HG03520 (cell line): ENCODE data around the gene RIMS1.
"Not testable (repeated sequence)": the region's sequence is repeated elsewhere in the genome, so short reads cannot be mapped to it uniquely, and the experiment has no call there.

Experiments used
- ATAC-seq: cut with Tn5 transposase; IDR thresholded peaks from one replicate; pipeline ENCODE4 v1.9.1; 2021; ENCODE audit warnings: mild to moderate bottlenecking, moderate library complexity; ENCODE audit not compliant: unreplicated experiment

RIMS1 gene

DNA sequence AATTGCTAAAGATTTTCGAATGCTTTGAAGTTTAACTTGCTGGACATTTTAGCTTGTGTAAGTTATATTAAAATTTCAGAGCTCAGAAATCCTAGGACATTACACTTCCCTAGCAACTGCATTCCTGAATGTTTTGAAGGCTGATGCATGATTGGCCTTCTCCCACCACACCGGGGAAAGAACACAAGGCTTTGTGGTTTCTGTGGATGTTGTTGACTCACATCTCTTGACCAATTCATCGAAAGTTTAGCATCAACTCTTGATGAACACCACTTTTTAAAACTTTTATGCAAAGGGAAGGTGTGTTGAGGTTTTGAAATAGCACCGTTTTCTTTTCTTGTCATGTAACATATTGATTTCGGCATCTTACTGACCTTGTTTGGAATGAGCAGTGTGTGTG is 81.1 kb downstream of the RIMS1 start:
- ATAC-seq = no peak

DNA sequence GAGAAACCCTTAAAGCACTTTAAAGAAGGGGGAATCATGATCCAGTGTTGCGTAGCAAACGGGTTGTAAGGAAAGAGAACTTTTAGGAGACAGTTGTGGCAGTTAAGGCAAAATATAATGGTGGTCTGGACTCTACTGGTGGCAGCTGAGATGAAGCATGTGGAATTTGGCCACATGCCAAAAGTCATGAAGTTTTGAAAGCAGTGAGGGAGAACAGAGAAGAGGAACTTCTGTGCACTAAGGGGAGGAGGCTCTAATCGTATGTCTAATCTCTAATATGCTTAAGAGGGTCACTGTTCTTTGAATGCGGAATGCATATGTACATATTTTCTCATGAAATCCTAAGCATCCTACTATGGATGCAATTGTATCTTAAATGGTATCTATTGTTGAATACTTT is 91.5 kb downstream of the RIMS1 start:
- no peak for ATAC-seq

DNA sequence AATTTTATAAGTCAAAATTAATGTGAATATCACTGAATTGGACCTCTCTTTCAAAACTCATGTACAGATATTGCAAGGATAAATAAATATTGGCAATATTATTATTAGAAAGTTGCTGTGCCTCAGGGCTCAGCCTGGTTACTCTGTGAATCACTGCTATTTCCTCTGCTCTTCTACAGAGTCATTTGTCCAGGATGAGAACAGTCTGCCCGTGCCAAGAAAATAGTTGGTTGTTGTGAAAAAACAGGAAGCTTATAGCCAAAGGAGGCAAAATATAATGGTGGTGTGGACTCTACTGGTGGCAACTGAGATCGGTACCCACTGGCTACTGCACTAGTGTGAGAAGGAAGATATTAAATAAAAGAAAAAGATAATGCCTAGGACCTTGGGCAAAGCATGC is 93.6 kb downstream of the RIMS1 start:
- ATAC-seq = no peak

DNA sequence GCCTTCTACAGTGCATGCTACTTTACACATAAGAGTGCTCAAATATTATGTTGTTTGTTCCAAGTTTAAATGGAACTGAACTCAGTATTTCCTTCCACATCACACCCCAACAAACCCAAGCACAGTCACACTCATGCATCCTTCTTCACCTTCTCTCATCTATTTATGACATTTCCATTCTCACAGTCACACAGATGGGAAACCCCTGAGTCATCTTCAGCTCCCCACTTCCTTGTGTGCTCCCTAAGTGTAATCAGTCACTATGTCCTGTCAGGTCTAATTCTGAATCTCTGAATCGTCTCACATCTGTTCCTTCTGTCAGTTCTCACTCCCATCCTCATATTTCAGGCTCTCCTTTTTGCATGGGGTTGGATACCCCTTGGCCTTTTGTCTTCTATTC is 96.0 kb downstream of the RIMS1 start:
- peak; percentile 91 for ATAC-seq

DNA sequence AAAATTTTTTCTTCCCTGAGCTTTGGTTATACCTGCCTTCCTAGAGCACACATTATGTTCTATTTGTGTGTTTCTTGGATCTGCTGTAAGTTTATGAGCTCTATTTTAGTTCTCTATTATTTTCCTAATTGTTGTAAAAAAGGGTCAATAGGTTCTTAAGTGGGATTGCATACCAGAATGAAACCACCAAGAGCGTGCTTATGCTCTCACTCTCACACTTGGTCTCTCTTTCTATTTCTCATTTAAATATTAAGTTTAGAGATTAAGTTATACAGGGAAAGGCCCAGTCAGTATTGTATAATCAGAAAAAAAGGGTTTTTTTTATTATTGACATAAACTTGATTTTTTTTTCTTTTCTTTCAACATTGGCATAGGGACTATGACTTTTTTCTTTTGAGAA is 96.8 kb downstream of the RIMS1 start:
- ATAC-seq = no peak

DNA sequence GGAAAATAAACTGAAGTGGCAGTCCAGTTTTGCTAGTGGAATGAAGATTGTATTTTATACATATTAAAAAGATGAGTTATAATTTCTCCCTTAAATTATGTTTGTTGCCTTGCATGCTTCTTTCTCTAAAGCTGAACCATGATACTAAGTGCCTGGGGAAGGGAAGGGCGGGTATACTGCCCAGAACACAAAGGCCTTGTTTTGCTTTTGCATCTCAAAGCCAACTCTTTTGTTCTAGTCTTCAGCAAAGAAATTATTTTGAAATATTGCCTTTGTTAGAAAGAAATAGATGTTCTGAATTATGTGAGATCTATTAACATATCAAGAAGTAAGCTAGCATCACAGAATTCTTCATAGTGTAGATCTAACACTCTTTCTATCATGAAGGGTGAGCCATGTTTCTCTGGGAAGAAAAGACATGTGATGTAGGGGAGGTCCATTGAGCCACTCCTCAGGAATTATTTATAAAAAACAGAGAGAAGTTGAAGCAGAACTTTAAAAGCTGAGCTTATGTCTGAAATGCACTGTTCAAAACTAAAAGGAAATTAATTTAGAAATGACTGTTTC is 108.4 kb downstream of the RIMS1 start:
- no peak for ATAC-seq

DNA sequence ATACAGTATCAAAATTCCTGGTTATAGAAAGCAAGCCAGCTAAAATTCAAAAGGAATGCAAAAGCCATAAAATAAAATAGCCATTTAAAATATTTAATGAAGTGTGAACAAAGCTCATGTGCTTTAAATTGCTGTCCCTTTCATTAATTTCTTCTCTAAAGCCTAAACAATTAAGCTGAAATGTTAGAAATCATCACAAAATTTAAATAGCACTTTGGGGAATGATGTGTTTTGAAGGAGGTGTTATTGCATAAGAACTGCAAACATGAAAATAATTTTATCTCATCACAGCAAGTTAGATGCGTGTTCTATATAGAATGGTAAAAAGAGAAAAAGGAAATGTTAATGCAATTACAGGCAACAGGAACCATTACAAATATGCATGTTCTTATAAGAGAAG is 111.0 kb downstream of the RIMS1 start:
- no peak for ATAC-seq

DNA sequence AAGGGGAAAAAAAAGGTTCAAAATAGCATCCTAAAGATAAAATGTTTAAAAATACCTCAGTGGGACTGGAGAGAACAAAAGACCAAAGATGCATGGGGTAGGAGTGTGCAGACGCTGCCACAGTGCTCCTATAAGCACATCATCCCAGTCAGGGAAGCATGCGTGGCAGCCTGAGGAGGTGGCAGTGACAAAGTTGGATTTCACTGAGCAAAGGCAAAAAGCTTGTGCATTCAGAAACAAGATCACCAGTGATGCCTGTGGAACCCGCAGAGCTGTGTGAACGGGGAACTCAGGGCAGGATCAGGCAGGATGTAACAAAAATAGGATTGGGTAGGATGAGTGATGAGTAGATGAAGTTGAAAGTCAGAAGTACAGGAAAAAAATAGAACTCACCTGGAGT is 116.1 kb downstream of the RIMS1 start:
- ATAC-seq = no peak

DNA sequence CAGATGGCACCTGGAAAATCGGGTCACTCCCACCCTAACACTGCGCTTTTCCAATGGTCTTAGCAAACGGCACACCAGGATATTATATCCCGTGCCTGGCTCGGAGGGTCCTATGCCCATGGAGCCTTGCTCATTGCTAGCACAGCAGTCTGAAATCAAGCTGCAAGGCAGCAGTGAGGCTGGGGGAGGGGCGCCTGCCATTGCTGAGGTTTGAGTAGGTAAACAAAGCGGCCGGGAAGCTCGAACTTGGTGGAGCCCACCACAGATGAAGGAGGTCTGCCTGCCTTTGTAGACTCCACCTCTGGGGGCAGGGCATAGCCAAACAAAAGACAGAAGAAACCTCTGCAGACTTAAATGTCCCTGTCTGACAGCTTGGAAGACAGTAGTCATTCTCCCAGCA is 120.2 kb downstream of the RIMS1 start:
- not testable (repeated sequence) for ATAC-seq

DNA sequence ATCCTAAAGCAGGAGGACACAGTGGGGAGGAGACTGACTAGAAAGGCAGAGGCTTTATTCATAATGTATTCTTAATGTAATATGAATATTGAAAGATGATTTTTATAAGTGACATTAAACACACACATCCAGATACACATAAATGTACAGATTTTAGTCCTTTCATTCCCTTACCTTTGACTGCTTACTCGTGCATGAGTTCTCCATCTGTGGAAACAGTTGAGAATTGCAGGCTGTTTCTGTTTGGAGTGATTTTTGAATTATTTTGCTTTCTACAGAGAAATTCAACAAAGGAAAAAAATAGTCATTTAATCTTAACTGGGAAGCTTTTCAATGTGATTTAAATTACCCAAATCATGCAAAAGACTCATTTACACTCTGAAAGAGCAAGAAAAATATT is 136.5 kb downstream of the RIMS1 start:
- ATAC-seq = no peak

DNA sequence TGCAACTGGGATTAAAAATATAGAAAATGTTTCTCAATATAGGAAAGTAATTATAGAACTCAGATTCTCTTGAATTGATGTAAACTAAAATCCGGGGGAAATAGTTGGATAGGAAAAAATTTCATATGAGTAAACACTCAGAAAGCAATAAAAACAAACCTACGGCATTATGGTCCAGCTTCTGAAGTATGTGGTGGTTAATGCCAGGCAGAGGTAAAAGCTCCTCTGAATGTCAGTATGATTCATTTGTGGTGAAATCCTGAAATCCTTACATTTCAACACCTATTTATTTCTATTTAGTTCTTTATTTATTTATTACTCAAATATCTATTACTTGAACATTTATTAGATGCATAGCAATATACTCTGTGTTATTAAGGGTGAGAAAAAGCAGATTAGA is 145.1 kb downstream of the RIMS1 start:
- no peak for ATAC-seq

DNA sequence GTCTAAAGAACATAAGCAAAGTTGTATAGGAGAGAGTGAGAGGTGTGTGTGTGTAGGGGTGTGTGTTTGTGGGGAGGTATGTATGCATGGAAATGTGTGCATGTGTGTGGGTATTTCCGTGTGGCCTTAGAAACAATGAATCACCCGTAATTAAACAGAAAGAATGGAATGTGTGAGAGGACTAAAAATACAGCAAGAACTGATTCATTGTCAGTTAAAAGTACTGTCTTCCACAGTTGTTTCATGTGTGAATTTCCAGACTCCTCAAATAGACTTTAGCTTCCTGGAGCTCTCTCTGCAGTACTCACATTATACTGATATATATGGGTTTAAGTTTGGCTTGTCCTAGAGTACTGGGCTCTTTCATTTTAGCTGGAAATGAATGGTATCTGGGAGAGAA is 145.7 kb downstream of the RIMS1 start:
- ATAC-seq = no peak

DNA sequence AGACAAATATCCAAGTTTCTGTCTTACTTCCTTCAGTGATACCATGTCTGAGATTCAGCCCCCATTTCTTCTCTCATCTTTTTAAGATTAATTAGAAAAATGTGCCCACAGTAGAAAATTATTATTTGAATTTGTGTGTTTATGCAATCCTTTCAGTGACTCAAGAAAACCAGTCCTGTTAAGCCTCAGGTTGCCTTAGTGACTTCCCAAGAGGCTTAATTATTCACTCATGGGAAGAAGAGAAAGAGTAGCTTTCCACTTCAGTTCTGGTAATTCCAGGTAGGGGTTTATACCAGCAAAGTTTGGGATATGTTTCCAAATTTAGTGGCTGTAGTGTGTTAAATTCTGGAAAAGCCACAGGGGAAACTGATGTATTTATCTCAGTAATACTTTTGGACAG is 149.1 kb downstream of the RIMS1 start:
- no peak for ATAC-seq

DNA sequence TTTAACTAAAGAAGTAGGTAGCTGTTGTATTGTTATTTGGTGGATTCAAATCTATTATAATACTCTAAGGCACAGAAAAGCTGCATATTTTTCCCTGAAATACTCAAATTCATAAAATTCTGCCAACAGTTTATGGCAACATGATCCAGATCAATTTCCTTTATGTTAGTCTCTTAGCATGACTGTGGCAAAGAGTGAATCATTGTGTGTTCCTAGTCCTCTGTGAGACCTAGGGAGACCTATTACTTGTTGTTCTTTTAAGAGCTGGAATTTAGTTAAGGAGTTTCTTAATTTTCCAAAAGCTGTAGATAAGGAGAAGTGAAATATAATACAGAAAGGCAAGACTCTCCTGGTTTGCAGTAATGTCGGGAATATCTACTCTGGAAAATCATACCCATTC is 149.6 kb downstream of the RIMS1 start:
- no peak for ATAC-seq

DNA sequence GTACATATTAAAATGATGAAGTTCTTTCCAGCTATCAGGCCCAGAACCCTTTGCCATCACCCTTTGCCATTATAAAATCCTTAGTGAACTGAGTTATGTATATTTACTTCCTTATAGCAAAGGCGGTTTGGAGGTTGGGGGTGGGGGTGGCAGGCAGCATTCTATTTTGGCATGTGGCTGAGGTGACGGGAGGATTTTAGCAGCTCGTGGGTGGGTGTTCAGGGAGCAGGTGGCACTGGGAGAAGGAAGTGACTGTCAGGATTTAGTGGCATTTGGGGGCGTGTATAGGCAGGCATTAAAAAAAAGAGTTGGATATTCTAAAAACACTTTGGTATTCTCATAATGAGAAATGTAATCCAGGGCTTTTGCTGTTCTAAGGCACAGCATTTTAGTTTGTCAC is 150.7 kb downstream of the RIMS1 start:
- no peak for ATAC-seq

DNA sequence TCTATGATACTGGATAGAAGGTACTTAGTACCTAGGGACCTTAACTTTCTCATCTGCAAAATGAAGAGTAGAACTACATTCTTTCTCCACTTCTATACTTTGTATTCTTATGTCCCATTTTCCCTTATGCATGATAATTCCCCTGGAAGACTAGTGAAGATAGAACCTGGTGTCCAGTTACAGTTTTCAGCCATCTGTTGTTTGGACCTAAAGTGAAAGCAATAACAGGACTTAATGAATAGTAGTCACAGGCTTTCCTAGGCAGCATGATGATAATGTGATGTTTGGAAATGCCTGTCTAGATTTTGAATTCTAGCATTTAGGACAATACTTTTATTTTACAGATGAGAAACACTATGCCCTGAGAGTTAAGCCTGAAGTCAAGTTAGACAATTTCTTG is 153.8 kb downstream of the RIMS1 start:
- ATAC-seq = no peak

DNA sequence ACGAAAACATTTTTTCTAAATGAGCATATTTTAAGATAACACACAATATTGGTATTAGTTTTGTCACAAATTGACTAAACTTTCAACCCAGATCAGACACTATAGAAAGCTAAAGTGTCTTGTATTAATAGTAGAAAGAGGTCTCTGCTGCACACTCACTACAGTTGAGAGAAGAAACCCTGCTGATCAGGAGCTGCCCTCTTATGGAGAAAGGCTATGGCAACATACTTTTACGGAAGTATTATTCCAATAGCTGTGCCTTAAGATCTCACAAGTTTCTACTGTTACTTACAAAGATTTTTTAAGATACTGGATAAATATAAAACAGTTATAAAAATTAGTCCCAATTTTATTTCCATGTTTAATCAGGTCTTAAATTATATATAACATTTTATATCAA is 155.7 kb downstream of the RIMS1 start:
- no peak for ATAC-seq

DNA sequence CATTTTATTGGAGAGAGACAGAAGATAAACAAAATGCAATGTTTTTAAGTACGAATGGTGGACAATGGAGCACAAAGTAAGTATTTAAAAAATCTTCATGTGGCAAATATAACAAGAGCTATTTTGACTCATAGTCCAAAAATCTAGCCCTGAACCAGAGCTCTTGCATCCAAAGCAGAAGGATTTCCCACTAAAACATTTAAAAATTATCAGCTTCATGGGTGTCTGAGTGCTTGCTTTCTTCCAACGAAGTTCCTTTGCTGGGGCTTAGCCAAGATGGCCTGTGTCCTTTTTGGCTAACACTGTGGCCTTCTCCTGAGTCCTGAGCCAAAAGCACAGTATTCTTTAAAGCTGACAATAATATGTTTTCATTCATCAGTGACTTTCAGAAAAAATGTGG is 161.7 kb downstream of the RIMS1 start:
- no peak for ATAC-seq

DNA sequence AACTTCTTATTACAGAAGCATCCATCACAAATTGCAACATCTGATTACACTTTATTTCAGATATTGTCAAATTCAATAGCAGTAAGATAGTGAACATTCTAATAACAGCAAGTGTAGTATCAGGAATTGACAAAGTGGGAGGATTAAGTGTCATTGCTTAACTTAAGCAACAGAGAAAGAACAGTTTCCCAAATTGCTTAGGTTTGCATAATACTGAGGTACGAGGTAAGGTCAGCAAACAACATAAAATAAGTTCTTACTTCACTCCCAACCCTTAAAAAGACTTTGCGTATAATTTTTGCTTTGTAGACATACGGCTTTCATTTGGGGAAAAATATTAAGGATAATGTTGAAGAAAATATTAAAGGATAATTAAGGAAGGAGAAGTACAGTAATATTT is 163.0 kb downstream of the RIMS1 start:
- no peak for ATAC-seq

DNA sequence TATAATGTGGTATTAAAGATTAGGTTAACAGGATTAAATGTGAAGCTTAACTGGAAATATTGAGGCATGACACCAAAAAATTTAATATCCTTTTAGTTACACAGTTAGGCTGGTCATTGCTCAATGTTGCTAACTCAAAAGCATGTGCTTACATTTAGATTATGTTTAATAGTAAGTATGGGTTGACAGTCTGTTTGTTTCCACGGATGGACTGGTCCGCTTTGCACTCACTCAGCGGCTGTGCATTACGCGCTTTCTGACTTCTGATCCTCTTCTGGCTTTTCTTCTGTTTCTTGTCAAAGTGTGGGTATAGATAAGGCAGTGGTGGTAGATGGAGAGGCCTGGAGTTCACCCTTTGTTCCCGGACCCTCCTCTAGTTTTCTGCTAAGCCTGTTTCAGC is 174.9 kb downstream of the RIMS1 start:
- no peak for ATAC-seq

DNA sequence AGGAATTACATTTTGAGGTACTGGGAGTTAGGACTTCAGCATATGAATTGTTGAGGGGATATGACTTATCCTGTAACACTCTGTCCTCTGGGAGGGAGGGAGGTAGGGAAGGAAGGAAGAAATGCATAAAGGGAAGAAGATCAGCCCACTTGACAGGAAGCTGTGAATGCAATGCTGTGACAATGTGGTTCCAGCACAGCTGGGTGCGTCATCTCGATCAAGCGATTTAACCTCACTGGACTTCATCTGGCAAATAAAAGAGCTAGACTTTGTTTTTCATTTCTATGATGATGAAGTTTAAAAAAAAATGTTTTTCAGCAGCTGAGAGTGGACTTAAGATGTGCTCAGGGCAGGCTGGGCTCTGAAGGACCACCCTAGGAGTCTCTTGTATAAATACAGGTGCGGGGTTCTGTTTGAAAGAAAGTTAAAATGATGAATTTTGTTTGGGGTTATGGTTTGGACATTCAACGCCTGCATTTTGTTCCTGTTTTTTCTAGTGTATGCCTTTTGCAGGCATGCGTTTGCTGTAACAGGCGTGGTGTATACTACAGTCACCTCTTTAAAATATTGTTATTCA is 178.1 kb downstream of the RIMS1 start:
- ATAC-seq = no peak

DNA sequence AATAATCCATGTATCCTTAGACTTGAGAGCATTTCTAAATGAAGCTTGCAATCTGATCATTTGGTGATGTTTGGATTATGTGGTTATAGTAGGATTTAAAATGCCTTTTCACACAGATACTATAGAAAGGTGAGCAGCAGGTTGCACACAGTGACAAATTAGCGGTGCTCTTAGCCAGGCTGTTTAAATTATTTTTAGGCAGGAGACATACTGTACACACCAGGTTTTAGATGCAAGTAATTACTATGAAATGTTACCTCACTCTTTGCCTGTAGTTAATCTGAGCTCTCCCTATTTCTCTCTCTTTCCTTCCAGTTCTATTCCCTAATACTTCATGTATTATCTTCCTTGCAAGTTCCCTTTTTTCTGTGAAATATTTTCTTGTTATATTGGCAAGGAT is 191.7 kb downstream of the RIMS1 start:
- no peak for ATAC-seq

DNA sequence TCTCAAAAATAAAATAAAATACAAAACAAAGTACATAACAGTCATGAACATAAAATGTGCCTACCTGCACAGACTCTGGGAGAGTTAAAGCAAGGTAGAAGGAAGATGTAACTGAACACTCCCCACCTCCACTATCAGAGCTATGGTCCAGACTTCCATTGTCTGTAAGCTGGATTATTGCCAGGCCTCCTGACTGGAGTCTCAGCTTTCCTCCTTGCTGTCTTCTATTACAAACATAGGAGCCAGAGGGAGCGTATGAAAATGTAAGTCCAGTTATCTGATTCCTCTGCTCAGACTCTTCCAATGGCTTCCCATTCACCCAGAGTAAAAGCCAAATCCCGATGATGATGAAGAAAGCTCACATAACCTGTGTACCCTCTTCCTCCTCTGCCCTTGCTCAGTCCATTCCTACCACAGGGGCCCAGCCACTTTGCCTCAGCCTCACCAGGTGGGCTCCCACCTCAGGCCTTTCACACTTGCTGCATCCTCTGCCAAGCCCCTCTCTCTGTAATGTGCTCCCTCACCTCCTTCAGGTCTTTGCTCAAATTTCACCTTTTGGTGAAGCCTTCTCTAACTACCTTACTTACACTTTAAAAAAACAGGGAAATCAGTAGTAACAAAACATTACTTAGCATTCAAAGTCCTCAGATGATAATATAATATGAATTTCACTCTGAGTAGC is 194.1 kb downstream of the RIMS1 start:
- no peak for ATAC-seq
